ENCODE data around the gene SPATA12.

Gene SPATA12

DNA sequence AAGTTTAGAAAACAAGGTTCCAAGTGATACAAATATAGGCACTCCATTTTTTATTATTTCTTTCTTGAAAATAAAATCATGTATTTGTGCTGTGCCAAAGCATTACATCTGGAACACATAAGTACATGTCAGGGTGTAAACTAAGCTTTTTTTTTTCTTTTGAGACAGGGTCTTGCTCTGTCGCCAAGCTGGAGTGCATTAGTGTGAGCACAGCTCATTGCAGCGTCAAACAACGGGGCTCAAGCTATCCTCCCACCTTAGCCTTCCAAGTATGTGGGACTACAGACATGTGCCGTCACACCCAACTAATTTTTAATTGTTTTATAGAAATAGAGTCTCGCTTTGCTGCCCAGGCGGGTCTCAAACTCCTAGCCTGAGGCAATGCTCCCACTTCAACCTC, 9.0 kb downstream of the SPATA12 start:
- TF ChIP-seq CTCF (IDR thresholded peaks at IDR 0.05; ENCODE audit: low read depth, low read length, missing control alignments), result no peak
- no peak overlapping the region for H3K4me3 ChIP-seq (ENCODE audit: low read depth, low read length)
- no peak for DNase-seq (ENCODE audit: low read depth)

DNA sequence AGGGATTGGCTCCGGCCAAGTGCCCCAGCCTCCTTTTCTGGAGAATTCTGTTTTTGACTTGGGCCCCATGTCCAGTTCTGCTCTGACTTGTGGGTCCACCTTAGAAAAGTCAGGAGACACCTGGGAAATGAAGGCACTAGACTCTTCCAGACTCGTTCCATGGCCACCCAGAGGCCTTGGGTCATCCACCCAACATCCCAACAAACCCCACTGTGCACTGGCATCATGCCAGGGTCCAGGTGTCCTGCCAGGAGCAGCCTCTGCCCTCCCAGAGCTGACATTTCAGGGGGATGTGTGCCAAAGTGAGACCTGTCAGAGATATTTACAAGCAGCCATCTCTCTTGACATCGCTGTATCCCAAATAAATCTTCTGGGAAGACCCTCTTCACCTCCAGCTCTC, 13.2 kb downstream of the SPATA12 start:
- TF ChIP-seq CTCF (IDR thresholded peaks at IDR 0.05; ENCODE audit: low read depth, low read length, missing control alignments), result no peak
- no peak for DNase-seq (ENCODE audit: low read depth)
- no peak overlapping the region for H3K4me3 ChIP-seq (ENCODE audit: low read depth, low read length)

- no peak for DNase-seq (ENCODE audit: low read depth)
- no peak for TF ChIP-seq CTCF (IDR thresholded peaks at IDR 0.05; ENCODE audit: low read depth, low read length, missing control alignments)
- H3K4me3 ChIP-seq (ENCODE audit: low read depth, low read length), result no peak overlapping the region
These were observed 13.7 kb downstream of the SPATA12 start for GRCh38 chr3:57074135-57074534.

- H3K4me3 ChIP-seq (ENCODE audit: low read depth, low read length), result no peak overlapping the region
- DNase-seq (ENCODE audit: low read depth), result no peak
- no peak for TF ChIP-seq CTCF (IDR thresholded peaks at IDR 0.05; ENCODE audit: low read depth, low read length, missing control alignments)
These were observed 16.0 kb downstream of the SPATA12 start for GRCh38 chr3:57076422-57076951.

GRCh38 chr3:57077630-57078343, 17.3 kb downstream of the SPATA12 start:
- no peak for TF ChIP-seq CTCF (IDR thresholded peaks at IDR 0.05; ENCODE audit: low read depth, low read length, missing control alignments)
- DNase-seq (ENCODE audit: low read depth), result no peak
- no peak overlapping the region; the same call in 1 of the 2 replicates for H3K4me3 ChIP-seq (ENCODE audit: low read depth, low read length)

GRCh38 chr3:57078344-57078634, 17.8 kb downstream of the SPATA12 start:
- peak overlapping the region; percentile 50 for H3K4me3 ChIP-seq (ENCODE audit: low read depth, low read length)
- no peak for TF ChIP-seq CTCF (IDR thresholded peaks at IDR 0.05; ENCODE audit: low read depth, low read length, missing control alignments)
- DNase-seq (ENCODE audit: low read depth), result no peak
